Trophoblast cell (in vitro differentiated cells and primary cell): ENCODE measurements around the gene CEP72.
A peak's percentile ranks its signal among the peaks of the same experiment; 100 is the strongest.
"Not testable (repeated sequence)": the region's sequence is repeated elsewhere in the genome, so short reads cannot be mapped to it uniquely, and the experiment has no call there.

Experiments
- DNase-seq, 2 donors: peaks; one replicate each; pipeline ENCODE4 v3.0.0-alpha.2; 2016
- H2AFZ ChIP-seq: 2 replicates; pipeline ENCODE4 v1.6.1; 2013; ENCODE audit warnings: low read length, moderate library complexity, mild to moderate bottlenecking; ENCODE audit not compliant: insufficient read depth, poor library complexity
- H2AK5ac ChIP-seq: 2 replicates; pipeline ENCODE4 v1.6.1; 2013; ENCODE audit warnings: mild to moderate bottlenecking, low read length
- H2BK120ac ChIP-seq: 2 replicates; pipeline ENCODE4 v1.6.1; 2013; ENCODE audit warnings: low read length, mild to moderate bottlenecking, moderate library complexity; ENCODE audit not compliant: insufficient read depth, poor library complexity
- H2BK12ac ChIP-seq: 2 replicates; pipeline ENCODE4 v1.6.1; 2013; ENCODE audit warnings: mild to moderate bottlenecking, low read length, moderate library complexity
- H2BK5ac ChIP-seq: 2 replicates; pipeline ENCODE4 v1.6.1; 2013; ENCODE audit warnings: low read length, low read depth, moderate library complexity, mild to moderate bottlenecking; ENCODE audit not compliant: poor library complexity
- H3K14ac ChIP-seq: 2 replicates; pipeline ENCODE4 v1.6.1; 2013; ENCODE audit warnings: mild to moderate bottlenecking, low read length
- H3K18ac ChIP-seq: 2 replicates; pipeline ENCODE4 v1.6.1; 2013; ENCODE audit warnings: mild to moderate bottlenecking, low read length
- H3K23ac ChIP-seq: 2 replicates; pipeline ENCODE4 v1.6.1; 2013; ENCODE audit warnings: low read length
- H3K27ac ChIP-seq: 2 replicates; pipeline ENCODE4 v1.5.1; 2013; ENCODE audit warnings: low read depth, mild to moderate bottlenecking, inconsistent platforms, low read length, moderate library complexity
- H3K27me3 ChIP-seq: 2 replicates; pipeline ENCODE4 v1.6.1; 2013; ENCODE audit warnings: inconsistent platforms, mild to moderate bottlenecking, low read length, moderate library complexity; ENCODE audit not compliant: insufficient read depth
- H3K36me3 ChIP-seq, 2 experiments: 1 replicate in 1 of 2; 2 replicates in 1 of 2; pipeline ENCODE4 v1.6.1; 2013; ENCODE audit warnings: low read length in 2 of 2, mild to moderate bottlenecking in 2 of 2, moderate library complexity in 1 of 2; ENCODE audit not compliant: insufficient read depth in 2 of 2, control insufficient read depth in 1 of 2
- H3K4ac ChIP-seq: 2 replicates; pipeline ENCODE4 v1.6.1; 2013; ENCODE audit warnings: low read depth, mild to moderate bottlenecking, low read length, moderate library complexity
- H3K4me1 ChIP-seq, 2 experiments: 1 replicate in 1 of 2; 2 replicates in 1 of 2; pipeline ENCODE4 v1.6.1; 2013; ENCODE audit warnings: low read length in 2 of 2, mild to moderate bottlenecking in 2 of 2, moderate library complexity in 1 of 2; ENCODE audit not compliant: insufficient read depth in 2 of 2, control insufficient read depth in 1 of 2
- H3K4me2 ChIP-seq: 2 replicates; pipeline ENCODE4 v1.6.1; 2013; ENCODE audit warnings: inconsistent platforms, mild to moderate bottlenecking, low read length, moderate library complexity
- H3K4me3 ChIP-seq: 2 replicates; pipeline ENCODE4 v1.5.1; 2013; ENCODE audit warnings: mild to moderate bottlenecking, low read depth, low read length, inconsistent platforms
- H3K79me1 ChIP-seq: one replicate; pipeline ENCODE4 v1.6.1; 2013; ENCODE audit warnings: low read length
- H3K79me2 ChIP-seq: 2 replicates; pipeline ENCODE4 v1.6.1; 2013; ENCODE audit warnings: low read length, mild to moderate bottlenecking; ENCODE audit not compliant: control insufficient read depth, insufficient read depth, poor library complexity
- H3K9ac ChIP-seq: 2 replicates; pipeline ENCODE4 v1.6.1; 2013; ENCODE audit warnings: mild to moderate bottlenecking, low read length
- H3K9me3 ChIP-seq: 2 replicates; pipeline ENCODE4 v1.6.1; 2013; ENCODE audit warnings: low read depth, mild to moderate bottlenecking, control low read depth, inconsistent platforms, low read length; ENCODE audit not compliant: insufficient read depth
- H4K12ac ChIP-seq: 2 replicates; pipeline ENCODE4 v1.6.1; 2013; ENCODE audit warnings: low read depth, mild to moderate bottlenecking, low read length, moderate library complexity
- H4K8ac ChIP-seq: 2 replicates; pipeline ENCODE4 v1.6.1; 2013; ENCODE audit warnings: low read depth, mild to moderate bottlenecking, low read length, moderate library complexity
- H4K91ac ChIP-seq: one replicate; pipeline ENCODE4 v1.6.1; 2013; ENCODE audit warnings: low read depth, mild to moderate bottlenecking, low read length, moderate library complexity
- WGBS: extraction: QIAGEN DNeasy Blood & Tissue Kit; methylation state at CpG from one replicate; pipeline ENCODE4 v1.1.7; 2013; ENCODE audit warnings: missing lambda C conversion rate; ENCODE audit not compliant: insufficient read length, insufficient coverage; ENCODE audit errors: extremely low coverage; 5-methylcytosine and 5-hydroxymethylcytosine counted together

Gene CEP72

DNA sequence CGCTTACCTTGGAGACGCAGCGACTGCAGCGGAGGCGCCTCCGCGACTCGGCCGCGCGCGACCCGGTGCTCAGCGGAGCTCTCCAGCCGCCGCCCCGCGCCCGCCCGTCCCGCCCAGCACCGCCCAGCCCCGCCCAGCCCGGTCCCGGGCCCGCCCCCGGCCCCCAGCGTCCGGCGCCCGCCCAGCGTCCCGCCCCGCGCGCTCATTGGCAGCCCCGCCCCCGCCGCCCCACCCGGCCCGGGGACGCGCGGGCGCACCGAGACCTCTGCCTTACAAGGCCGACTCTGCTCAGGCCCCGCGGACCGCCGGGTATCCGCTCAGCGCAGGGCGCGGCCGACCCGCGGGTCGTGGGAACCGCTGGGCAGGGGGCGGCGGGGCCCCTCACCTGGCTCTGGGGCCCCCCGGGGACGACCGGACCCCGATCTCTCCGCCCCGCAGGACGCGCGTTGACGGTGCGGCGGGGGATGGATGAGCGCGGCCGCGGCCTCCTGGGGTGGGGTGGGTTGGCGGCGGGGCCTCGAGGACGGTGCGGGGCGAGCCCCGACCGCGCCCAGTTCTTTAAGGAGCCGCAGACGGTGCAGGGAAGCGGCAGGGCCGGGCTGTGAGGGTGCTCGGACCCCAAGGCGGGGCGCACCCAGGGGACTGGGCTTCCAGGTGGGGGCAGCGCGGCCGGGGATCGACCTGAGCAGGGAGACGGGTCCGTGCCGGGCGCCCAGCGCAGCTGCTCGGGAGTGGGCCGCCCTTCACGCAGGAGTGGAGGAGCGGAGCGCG is 81.3 kb downstream of the CEP72 start, which contains the start of gene TPPP:
TPPP (minus strand) TSS at position 82 of the 771 bp plus-strand sequence. CDS start 15,292 bp downstream, outside the sequence.
- not testable (repeated sequence) for H3K79me1 ChIP-seq, H2BK12ac ChIP-seq, H3K79me2 ChIP-seq, H2AK5ac ChIP-seq, H2BK5ac ChIP-seq, H3K18ac ChIP-seq, H4K91ac ChIP-seq, H2BK120ac ChIP-seq, H3K27ac ChIP-seq, H3K4me1 ChIP-seq, H3K36me3 ChIP-seq, H2AFZ ChIP-seq, H4K12ac ChIP-seq, H3K23ac ChIP-seq, H3K9ac ChIP-seq, H3K4ac ChIP-seq, H3K14ac ChIP-seq, H3K27me3 ChIP-seq, H3K9me3 ChIP-seq
- WGBS: no CpG with 5 or more reads among the region's 109 CpGs
- H3K4me3 ChIP-seq: peak within 1 kb of the TSS; percentile 62
- peak within 1 kb of the TSS; percentile 85 for H3K4me2 ChIP-seq
- peak within 1 kb of the TSS; percentile 28 for H4K8ac ChIP-seq
- peak; percentile 63 to 80 for DNase-seq

DNA sequence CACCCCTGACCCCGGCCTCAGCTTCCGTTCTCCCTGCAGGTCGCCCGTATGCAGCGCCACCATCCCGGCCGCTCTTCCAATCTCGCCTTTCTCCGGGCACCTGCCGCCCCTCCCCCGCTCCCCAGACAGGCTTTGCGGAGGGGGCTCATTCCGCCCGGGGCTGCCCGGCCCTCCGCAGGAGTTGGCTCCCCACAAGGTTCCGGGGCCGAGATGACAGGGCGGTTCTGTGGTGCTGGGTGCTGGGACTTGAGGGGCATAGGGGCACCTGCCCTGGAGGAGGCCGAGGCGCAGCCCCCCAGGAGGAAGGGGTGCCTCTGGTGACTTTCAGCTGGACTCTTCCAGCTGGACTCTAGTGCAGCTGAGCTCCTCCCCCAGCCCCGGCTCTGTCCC is 81.9 kb downstream of the CEP72 start:
- H2AFZ ChIP-seq, H3K4me3 ChIP-seq, H3K18ac ChIP-seq, H2BK120ac ChIP-seq, DNase-seq, H3K79me1 ChIP-seq, H3K27me3 ChIP-seq, H4K12ac ChIP-seq, H3K9ac ChIP-seq, H3K23ac ChIP-seq, H4K8ac ChIP-seq, H3K36me3 ChIP-seq, H3K4me2 ChIP-seq, H3K9me3 ChIP-seq, H3K79me2 ChIP-seq, H3K4ac ChIP-seq, H3K4me1 ChIP-seq, H2BK12ac ChIP-seq, H4K91ac ChIP-seq, H2BK5ac ChIP-seq, H2AK5ac ChIP-seq, H3K14ac ChIP-seq, H3K27ac ChIP-seq: not testable (repeated sequence)
- WGBS: no CpG with 5 or more reads among the region's 22 CpGs

DNA sequence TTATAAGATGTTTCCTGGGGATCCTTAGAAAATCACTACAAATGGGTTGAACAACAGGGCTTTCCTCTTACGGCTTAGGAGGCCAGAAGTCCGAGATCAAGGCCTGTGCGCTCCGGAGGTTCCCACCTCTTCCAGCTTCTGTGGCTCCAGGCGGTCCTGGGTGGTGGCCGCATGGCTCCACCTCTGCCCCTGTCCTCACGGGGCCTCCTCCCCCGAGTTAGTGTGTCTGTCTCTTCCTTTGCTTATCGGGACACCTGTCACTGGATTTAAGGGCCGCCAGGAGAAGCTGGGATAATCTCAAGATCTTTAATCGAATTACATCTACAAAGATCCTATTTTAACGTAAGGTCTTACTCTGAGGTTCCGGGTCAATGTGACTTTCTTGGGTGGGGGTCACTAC is 83.3 kb downstream of the CEP72 start:
- H3K4ac ChIP-seq, H3K27ac ChIP-seq, H3K4me2 ChIP-seq, H3K4me3 ChIP-seq, H4K91ac ChIP-seq, H4K8ac ChIP-seq, H3K14ac ChIP-seq, H3K23ac ChIP-seq, H2AFZ ChIP-seq, H3K18ac ChIP-seq, H2BK120ac ChIP-seq, H3K27me3 ChIP-seq, H3K79me1 ChIP-seq, H2BK5ac ChIP-seq, H3K9ac ChIP-seq, H4K12ac ChIP-seq, H3K4me1 ChIP-seq, H3K36me3 ChIP-seq, DNase-seq, H3K9me3 ChIP-seq, H2BK12ac ChIP-seq, H3K79me2 ChIP-seq, H2AK5ac ChIP-seq: not testable (repeated sequence)
- no CpG with 5 or more reads among the region's 13 CpGs for WGBS

DNA sequence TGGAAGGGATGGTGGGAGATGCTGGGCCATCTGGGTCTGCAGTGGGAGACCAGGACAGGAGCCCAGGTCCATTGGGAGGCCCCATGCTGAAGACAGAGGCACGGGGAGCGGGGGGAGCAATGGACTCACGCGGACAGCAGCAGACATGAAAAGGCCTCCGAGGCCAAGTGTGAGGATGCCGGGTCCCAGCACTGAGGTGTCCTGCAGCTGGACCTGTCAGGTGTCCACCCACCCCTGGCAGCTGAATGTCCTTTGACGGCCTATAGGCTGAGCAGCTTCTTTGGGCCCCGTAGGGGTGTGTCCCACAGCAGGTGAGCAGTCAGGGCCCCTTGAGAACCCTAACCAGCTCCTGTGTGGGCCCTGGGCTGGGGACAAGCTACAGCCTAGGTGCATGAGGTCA is 84.1 kb downstream of the CEP72 start:
- WGBS: no CpG with 5 or more reads among the region's 8 CpGs

More for the DNA sequence above, 84.1 kb downstream of the CEP72 start:
- not testable (repeated sequence) for H3K4me2 ChIP-seq, H2BK5ac ChIP-seq, H2AK5ac ChIP-seq, H3K79me1 ChIP-seq, H4K8ac ChIP-seq, H2BK120ac ChIP-seq, H3K4ac ChIP-seq, H2BK12ac ChIP-seq, H3K27ac ChIP-seq, H3K27me3 ChIP-seq, H3K18ac ChIP-seq, H2AFZ ChIP-seq, H3K4me3 ChIP-seq, DNase-seq, H3K36me3 ChIP-seq, H3K79me2 ChIP-seq, H3K4me1 ChIP-seq, H3K9ac ChIP-seq, H3K23ac ChIP-seq, H3K9me3 ChIP-seq, H4K91ac ChIP-seq, H4K12ac ChIP-seq, H3K14ac ChIP-seq
